ENCODE results near the gene MIAT.

DNA sequence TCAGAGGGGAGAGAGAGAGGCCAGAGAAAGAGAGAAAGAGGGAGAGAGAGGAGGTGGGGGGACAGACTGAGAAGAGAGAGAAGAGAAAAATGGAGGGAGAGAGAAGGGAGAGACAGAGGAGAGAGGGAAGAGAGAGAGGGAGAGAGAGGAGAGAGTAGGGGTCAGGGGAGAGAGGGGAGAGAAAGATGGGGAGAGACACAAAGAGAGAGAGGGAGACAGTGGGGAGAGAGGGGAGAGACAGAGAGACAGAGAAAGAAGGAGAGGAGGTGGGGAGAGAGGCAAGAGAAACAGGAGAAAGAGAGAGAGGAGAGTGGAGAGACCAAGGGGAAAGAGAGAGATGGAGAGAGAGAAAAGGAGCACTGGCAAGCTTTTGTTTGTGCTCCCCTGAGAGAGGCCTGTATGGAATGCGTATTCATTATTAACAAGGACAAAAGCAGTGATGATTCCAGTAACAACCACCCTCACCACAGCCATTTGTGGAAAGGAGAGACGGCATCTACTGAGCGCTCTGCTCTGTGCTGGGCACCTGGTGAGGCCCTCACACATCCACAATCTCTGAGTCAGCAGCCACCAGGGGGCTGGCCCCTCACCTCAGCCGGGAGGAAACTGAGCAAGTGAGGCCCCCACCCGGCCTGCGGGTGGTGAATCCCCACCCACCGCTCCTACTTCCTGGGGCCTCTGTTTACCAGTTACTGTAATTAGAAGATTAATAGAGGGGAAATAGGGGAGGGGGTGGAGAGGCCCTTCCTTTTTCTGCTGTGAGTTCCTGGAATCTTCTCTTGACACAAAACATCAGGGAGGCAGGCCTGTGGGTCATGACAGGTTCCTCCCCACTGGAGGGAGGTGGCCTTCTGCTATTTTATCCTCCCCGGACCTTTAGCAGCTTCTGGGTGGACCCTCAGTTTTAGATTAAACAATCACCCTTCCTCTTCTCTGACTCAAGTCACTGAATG, 14.6 kb upstream of the MIAT start:
- TF ChIP-seq, protein P1, sequence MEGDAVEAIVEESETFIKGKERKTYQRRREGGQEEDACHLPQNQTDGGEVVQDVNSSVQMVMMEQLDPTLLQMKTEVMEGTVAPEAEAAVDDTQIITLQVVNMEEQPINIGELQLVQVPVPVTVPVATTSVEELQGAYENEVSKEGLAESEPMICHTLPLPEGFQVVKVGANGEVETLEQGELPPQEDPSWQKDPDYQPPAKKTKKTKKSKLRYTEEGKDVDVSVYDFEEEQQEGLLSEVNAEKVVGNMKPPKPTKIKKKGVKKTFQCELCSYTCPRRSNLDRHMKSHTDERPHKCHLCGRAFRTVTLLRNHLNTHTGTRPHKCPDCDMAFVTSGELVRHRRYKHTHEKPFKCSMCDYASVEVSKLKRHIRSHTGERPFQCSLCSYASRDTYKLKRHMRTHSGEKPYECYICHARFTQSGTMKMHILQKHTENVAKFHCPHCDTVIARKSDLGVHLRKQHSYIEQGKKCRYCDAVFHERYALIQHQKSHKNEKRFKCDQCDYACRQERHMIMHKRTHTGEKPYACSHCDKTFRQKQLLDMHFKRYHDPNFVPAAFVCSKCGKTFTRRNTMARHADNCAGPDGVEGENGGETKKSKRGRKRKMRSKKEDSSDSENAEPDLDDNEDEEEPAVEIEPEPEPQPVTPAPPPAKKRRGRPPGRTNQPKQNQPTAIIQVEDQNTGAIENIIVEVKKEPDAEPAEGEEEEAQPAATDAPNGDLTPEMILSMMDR (conservative IDR thresholded peaks at IDR 0.05): no peak
- TF ChIP-seq EZH2 (IDR thresholded peaks at IDR 0.05; ENCODE audit: low read depth): no peak
